Gastroesophageal sphincter (tissue), 3 donors: ENCODE measurements around the gene LXN.

ENCODE experiments used
- CTCF ChIP-seq, 4 experiments: fragments of 200-600 bp in 2 of 4; fragments of 450-650 bp in 2 of 4; sonication (generic) in 1 of 4; IDR thresholded peaks; one replicate each; pipeline ENCODE4 v1.5.1; 2017 to 2019; ENCODE audit warnings: antibody characterized with exemption in 4 of 4, mild to moderate bottlenecking in 2 of 4, moderate library complexity in 2 of 4
- EP300 ChIP-seq: sonication (generic); formaldehyde crosslinking; IDR thresholded peaks from one replicate; pipeline ENCODE4 v1.6.1; 2017; ENCODE audit warnings: antibody characterized with exemption, mild to moderate bottlenecking
- POLR2A ChIP-seq, 2 donors: fragments of 450-650 bp; IDR thresholded peaks; one replicate each; pipeline ENCODE4 v1.6.1; 2017; ENCODE audit warnings: antibody characterized with exemption in 2 of 2, mild to moderate bottlenecking in 2 of 2, moderate library complexity in 1 of 2
- POLR2AphosphoS5 ChIP-seq: sonication (generic); formaldehyde crosslinking; IDR thresholded peaks from one replicate; pipeline ENCODE4 v1.6.1; 2017; ENCODE audit warnings: antibody characterized with exemption

GRCh38 chr3:158652463-158652862 is 20.0 kb downstream of the LXN start:
- no peak for TF ChIP-seq EP300
- TF ChIP-seq POLR2AphosphoS5, result no peak
- TF ChIP-seq CTCF (IDR thresholded peaks at IDR 0.05), result no peak
- TF ChIP-seq POLR2A (IDR thresholded peaks at IDR 0.05), result no peak
